CD8-positive, alpha-beta memory T cell (primary cell): ENCODE data around the gene KCNJ5. TPM values are rescaled to one million over a fixed set of nuclear protein-coding genes. Genes with fewer than 3 reads are reported as not detected.

Source experiments
- CTCF ChIA-PET: fragments of 350-600 bp; sonication (Branson Sonifier 250); formaldehyde crosslinking; loops from one replicate; lab custom pipeline; 2021; ENCODE audit warnings: antibody characterized with exemption; lab: Charles Lee
- POLR2A ChIA-PET: fragments of 350-600 bp; sonication (Branson Sonifier 250); formaldehyde crosslinking; loops from one replicate; lab custom pipeline; 2021; ENCODE audit warnings: antibody characterized with exemption; lab: Charles Lee
- DNase-seq, 5 donors: peaks; one replicate each; pipeline versions ENCODE4 v3.0.0 to v3.0.0-alpha.2; 2020 to 2022; ENCODE audit warnings: mixed read lengths in 1 of 5
- H3K27ac ChIP-seq: one replicate; pipeline ENCODE4 v1.7.0; 2013; ENCODE audit warnings: low read depth, mild to moderate bottlenecking, low read length, moderate library complexity
- H3K27me3 ChIP-seq: 2 replicates; pipeline ENCODE4 v1.7.0; 2013; ENCODE audit warnings: low read length, mild to moderate bottlenecking; ENCODE audit not compliant: insufficient read depth, poor library complexity, severe bottlenecking
- H3K36me3 ChIP-seq: 2 replicates; pipeline ENCODE4 v1.7.0; 2013; ENCODE audit warnings: mild to moderate bottlenecking, low read length, moderate library complexity; ENCODE audit not compliant: insufficient read depth
- H3K4me1 ChIP-seq: 2 replicates; pipeline ENCODE4 v1.7.0; 2013; ENCODE audit warnings: mild to moderate bottlenecking, low read length, moderate library complexity; ENCODE audit not compliant: insufficient read depth
- H3K4me3 ChIP-seq: 2 replicates; pipeline ENCODE4 v1.7.0; 2013; ENCODE audit warnings: mild to moderate bottlenecking, low read length
- H3K9me3 ChIP-seq: 2 replicates; pipeline ENCODE4 v1.7.0; 2013; ENCODE audit warnings: mild to moderate bottlenecking, low read length
- H3K27ac Mint-ChIP-seq, 8 donors: one replicate each; pipeline ENCODE4 v1.8.0; 2020 to 2021; ENCODE audit warnings: mixed read lengths in 8 of 8, mild to moderate bottlenecking in 6 of 8, inconsistent platforms in 3 of 8, moderate library complexity in 3 of 8
- H3K27me3 Mint-ChIP-seq, 2 donors: one replicate each; pipeline ENCODE4 v1.8.0; 2020 to 2021; ENCODE audit warnings: mixed read lengths in 2 of 2, mild to moderate bottlenecking in 1 of 2, moderate library complexity in 1 of 2
- H3K36me3 Mint-ChIP-seq, 3 donors: one replicate each; pipeline ENCODE4 v1.8.0; 2020 to 2021; ENCODE audit warnings: mixed read lengths in 3 of 3, inconsistent platforms in 1 of 3, mild to moderate bottlenecking in 1 of 3
- H3K4me1 Mint-ChIP-seq, 3 donors: one replicate each; pipeline ENCODE4 v1.8.0; 2020 to 2021; ENCODE audit warnings: mixed read lengths in 3 of 3, inconsistent platforms in 1 of 3, mild to moderate bottlenecking in 1 of 3
- H3K4me3 Mint-ChIP-seq, 7 donors: one replicate each; pipeline ENCODE4 v1.8.0; 2020 to 2021; ENCODE audit warnings: mixed read lengths in 7 of 7, mild to moderate bottlenecking in 6 of 7, moderate library complexity in 4 of 7, inconsistent platforms in 2 of 7
- H3K9me3 Mint-ChIP-seq, 5 donors: one replicate each; pipeline ENCODE4 v1.8.0; 2020 to 2022; ENCODE audit warnings: mixed read lengths in 5 of 5, mild to moderate bottlenecking in 3 of 5, moderate library complexity in 2 of 5, inconsistent platforms in 1 of 5
- polyA plus RNA-seq: library from polyadenylated mRNA; unstranded; fragments of 300-500 nt; fragmentation: Illumina TruSeq; gene quantifications from one replicate; pipeline ENCODE4 v1.2.3, GENCODE V29; 2021
- total RNA-seq, 2 experiments: library from RNA; stranded (reverse); gene quantifications; one replicate each; pipeline ENCODE4 v1.2.3, GENCODE V29; 2021

The KCNJ5 gene
- total RNA-seq (under 1 TPM in 1 of 2 experiments, not detected in 1; 0.04 TPM), polyA plus RNA-seq (not detected)

GRCh38 chr11:128890543-128891368 lies at the start of gene KCNJ5:
Gene KCNJ5, plus strand, starts transcription at chr11:128891356. Its CDS starts 19,918 bp downstream, at chr11:128911274.
- Histone ChIP-seq H3K9me3 (no peaks in the 10 kb centered on the region), H3K36me3 (no peaks in the 10 kb centered on the region), H3K4me3 (no peak within 1 kb of the TSS), H3K27ac (no peak within 1 kb of the TSS), H3K4me1 (peaks cover 5% of the 10 kb centered on the region), H3K27me3 (peaks cover 25% of the 10 kb centered on the region)
- Mint-ChIP-seq H3K27ac (peak within 1 kb of the TSS in 2 of 8 donors; percentile 24 to 39), H3K4me3 (peak within 1 kb of the TSS in 6 of 7 donors; percentile 49 to 86 (median 82)), H3K27me3 (peaks cover 48 to 67% of the 10 kb centered on the region in 2 donors), H3K36me3 (no peaks in the 10 kb centered on the region), H3K4me1 (peaks cover 13 to 28% (median 17%) of the 10 kb centered on the region in 3 donors), H3K9me3 (no peaks in the 10 kb centered on the region)
- no peak for DNase-seq
- ChIA-PET POLR2A (no interaction called here), CTCF (interaction anchor here (0.9 to 1.3 kb wide), 2 partner anchors 14 to 66 kb away, joined by 4 read pairs; no protein-coding TSS in a partner anchor)

- DNase-seq = no peak
- Mint-ChIP-seq H3K27me3 (no peaks in the 10 kb centered on the region), H3K36me3 (peaks cover 0 to 5% (median 2%) of the 10 kb centered on the region in 3 donors), H3K9me3 (no peaks in the 10 kb centered on the region), H3K4me1 (peaks cover 53 to 98% (median 97%) of the 10 kb centered on the region in 3 donors), H3K27ac (peak overlapping the region in 7 of 8 donors; percentile 1 to 88 (median 74)), H3K4me3 (peak overlapping the region in 6 of 7 donors; percentile 7 to 76 (median 26))
- no peaks in the 10 kb centered on the region for H3K27me3 ChIP-seq
- CTCF ChIA-PET = interaction anchor here (1.2 to 2.3 kb wide), 3 partner anchors 10 to 670 kb away, joined by 3 to 10 read pairs (median 5); no protein-coding TSS in a partner anchor
- H3K9me3 ChIP-seq = no peaks in the 10 kb centered on the region
- H3K36me3 ChIP-seq = no peaks in the 10 kb centered on the region
- H3K4me1 ChIP-seq = peaks cover 57% of the 10 kb centered on the region
- H3K4me3 ChIP-seq = no peak overlapping the region
- H3K27ac ChIP-seq = no peak overlapping the region
- POLR2A ChIA-PET = interaction anchor here (1.1 kb wide), 1 partner anchor 318 kb away, joined by 3 read pairs; no protein-coding TSS in a partner anchor
Measured at GRCh38 chr11:128841461-128842072, 49.6 kb upstream of the KCNJ5 start.

- Mint-ChIP-seq H3K36me3 (peaks cover 0 to 4% (median 2%) of the 10 kb centered on the region in 3 donors), H3K4me1 (peaks cover 39 to 85% (median 81%) of the 10 kb centered on the region in 3 donors), H3K27me3 (no peaks in the 10 kb centered on the region), H3K27ac (peak overlapping the region in 2 of 8 donors; percentile 19 to 34), H3K4me3 (no peak overlapping the region), H3K9me3 (no peaks in the 10 kb centered on the region)
- ChIA-PET CTCF (interaction anchor here (0.8 to 4.1 kb wide), 3 partner anchors 13 to 17 kb away, joined by 3 to 27 read pairs (median 26); no protein-coding TSS in a partner anchor), POLR2A (no interaction called here)
- Histone ChIP-seq H3K27ac (no peak overlapping the region), H3K27me3 (no peaks in the 10 kb centered on the region), H3K4me1 (peaks cover 45% of the 10 kb centered on the region), H3K36me3 (no peaks in the 10 kb centered on the region), H3K4me3 (no peak overlapping the region), H3K9me3 (no peaks in the 10 kb centered on the region)
- DNase-seq = no peak
Measured at GRCh38 chr11:128843198-128843785, 47.9 kb upstream of the KCNJ5 start.

DNA sequence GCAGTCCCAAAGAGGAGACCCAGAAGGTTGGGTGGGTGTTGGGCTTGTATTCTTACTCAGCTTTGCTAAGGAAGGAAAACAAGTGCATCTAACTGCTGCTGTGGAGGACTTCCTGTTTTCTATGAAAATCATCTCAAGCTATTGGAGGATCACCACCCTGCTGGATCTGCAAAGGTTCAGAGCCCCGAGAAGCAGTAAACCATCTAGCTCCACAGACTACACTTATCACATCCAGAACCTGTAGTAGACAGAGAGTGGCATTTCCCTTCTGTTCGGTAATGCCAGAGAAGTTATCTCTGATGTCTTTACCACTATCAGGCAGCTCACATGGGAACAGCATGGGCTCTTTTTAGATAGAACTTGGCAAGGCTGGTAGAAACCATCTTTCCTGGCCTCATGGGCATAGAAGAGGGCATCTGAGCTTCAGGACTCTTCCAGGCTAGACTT lies 45.8 kb upstream of the KCNJ5 start:
- no peaks in the 10 kb centered on the region for H3K27me3 ChIP-seq
- CTCF ChIA-PET = interaction anchor here (0.7 to 4.1 kb wide), 9 partner anchors 10 to 715 kb away, joined by 3 to 27 read pairs (median 5); no protein-coding TSS in a partner anchor
- Mint-ChIP-seq H3K4me1 (peaks cover 31 to 77% (median 73%) of the 10 kb centered on the region in 3 donors), H3K27me3 (no peaks in the 10 kb centered on the region), H3K36me3 (no peaks in the 10 kb centered on the region), H3K27ac (peak overlapping the region; percentile 2 to 85 (median 72)), H3K9me3 (no peaks in the 10 kb centered on the region), H3K4me3 (peak overlapping the region in 4 of 7 donors; percentile 4 to 49 (median 32))
- DNase-seq = no peak
- H3K36me3 ChIP-seq = no peaks in the 10 kb centered on the region
- POLR2A ChIA-PET = interaction anchor here (1.2 kb wide), 1 partner anchor 806 kb away, joined by 4 read pairs; no protein-coding TSS in a partner anchor
- H3K4me3 ChIP-seq = peak overlapping the region; percentile 30
- no peaks in the 10 kb centered on the region for H3K9me3 ChIP-seq
- peaks cover 37% of the 10 kb centered on the region for H3K4me1 ChIP-seq
- H3K27ac ChIP-seq = no peak overlapping the region

DNA sequence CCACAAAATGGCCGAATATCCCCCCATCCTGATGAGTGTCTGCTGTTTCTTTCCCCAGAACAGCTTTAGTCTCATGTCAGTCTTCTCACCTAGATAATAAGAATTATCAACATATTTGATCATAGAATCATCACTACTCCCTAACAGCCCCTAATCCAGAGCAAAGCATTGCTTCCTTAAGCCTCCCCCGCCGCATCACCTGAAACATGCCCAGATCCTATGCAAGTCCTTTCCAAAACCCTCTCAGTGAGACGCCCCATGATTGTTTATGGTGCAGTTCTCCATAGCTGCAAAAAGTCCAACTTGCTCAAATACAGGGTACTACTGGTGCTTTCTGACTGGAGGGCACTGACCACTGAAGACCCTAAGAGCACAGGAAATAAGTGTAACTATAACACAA lies 44.2 kb upstream of the KCNJ5 start:
- Histone ChIP-seq H3K27me3 (no peaks in the 10 kb centered on the region), H3K4me3 (no peak overlapping the region), H3K4me1 (peaks cover 28% of the 10 kb centered on the region), H3K9me3 (no peaks in the 10 kb centered on the region), H3K27ac (no peak overlapping the region), H3K36me3 (no peaks in the 10 kb centered on the region)
- Mint-ChIP-seq H3K27ac (no peak overlapping the region), H3K36me3 (no peaks in the 10 kb centered on the region), H3K4me1 (peaks cover 22 to 62% (median 57%) of the 10 kb centered on the region in 3 donors), H3K4me3 (no peak overlapping the region), H3K9me3 (no peaks in the 10 kb centered on the region), H3K27me3 (no peaks in the 10 kb centered on the region)
- CTCF ChIA-PET = interaction anchor here (2.0 to 4.1 kb wide), 5 partner anchors 9 to 689 kb away, joined by 4 to 26 read pairs (median 15); no protein-coding TSS in a partner anchor
- DNase-seq = no peak
- POLR2A ChIA-PET = no interaction called here

DNA sequence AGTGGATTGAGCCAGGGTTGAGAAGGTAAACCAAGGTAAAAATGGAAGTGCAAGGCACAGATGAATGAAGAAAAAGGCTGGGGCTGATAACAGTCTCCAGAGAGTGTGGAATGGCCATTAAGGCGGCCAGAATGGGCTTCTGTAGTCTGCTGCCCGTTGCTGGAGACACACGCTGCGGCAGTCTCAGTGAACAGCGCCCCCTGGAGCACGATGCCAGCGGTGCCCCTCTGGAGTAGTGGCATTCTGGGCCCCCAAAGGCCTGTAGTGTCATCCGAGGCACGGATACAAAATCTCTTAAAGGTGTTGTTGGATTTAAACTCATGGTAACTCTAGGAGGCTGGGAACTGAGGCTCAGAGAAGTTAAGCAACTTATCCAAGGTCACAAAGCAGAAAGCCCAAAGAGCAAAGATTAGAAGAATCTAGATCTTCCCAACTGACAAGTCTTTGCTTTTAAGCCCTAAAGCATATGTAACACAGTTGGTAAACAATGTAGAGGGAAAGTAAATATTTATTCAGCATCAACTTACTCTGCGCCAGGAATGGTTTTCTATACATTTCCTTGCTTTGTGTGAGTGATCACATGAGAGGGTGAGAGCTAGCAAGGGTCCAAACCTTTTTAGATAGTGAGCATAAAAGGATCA lies 42.2 kb upstream of the KCNJ5 start:
- Mint-ChIP-seq H3K4me3 (peak overlapping the region in 1 of 7 donors; percentile 12), H3K27me3 (peaks cover 0 to 4% of the 10 kb centered on the region in 2 donors), H3K27ac (peak overlapping the region in 2 of 8 donors; percentile 40), H3K9me3 (no peaks in the 10 kb centered on the region), H3K4me1 (peaks cover 19 to 43% (median 38%) of the 10 kb centered on the region in 3 donors), H3K36me3 (no peaks in the 10 kb centered on the region)
- ChIA-PET POLR2A (no interaction called here), CTCF (interaction anchor here (0.8 to 3.2 kb wide), 12 partner anchors 10 to 691 kb away, joined by 3 to 20 read pairs (median 4); no protein-coding TSS in a partner anchor)
- peaks cover 27% of the 10 kb centered on the region for H3K4me1 ChIP-seq
- peak; percentile 33 to 77 (median 60) for DNase-seq
- no peak overlapping the region for H3K27ac ChIP-seq
- no peak overlapping the region for H3K4me3 ChIP-seq
- no peaks in the 10 kb centered on the region for H3K27me3 ChIP-seq
- H3K36me3 ChIP-seq = no peaks in the 10 kb centered on the region
- H3K9me3 ChIP-seq = no peaks in the 10 kb centered on the region
